Measurements from ENCODE around the gene KIF1B. TPM values are rescaled to one million over a fixed set of nuclear protein-coding genes. Genes with fewer than 3 reads are reported as not detected.

The KIF1B gene
- total and polyA plus RNA-seq, 9 of the 15 experiments (the other 6 are each of a cell fraction or from before 2014, with no cell fraction given), result 2.8 to 19.8 (median 11.9) TPM

DNA sequence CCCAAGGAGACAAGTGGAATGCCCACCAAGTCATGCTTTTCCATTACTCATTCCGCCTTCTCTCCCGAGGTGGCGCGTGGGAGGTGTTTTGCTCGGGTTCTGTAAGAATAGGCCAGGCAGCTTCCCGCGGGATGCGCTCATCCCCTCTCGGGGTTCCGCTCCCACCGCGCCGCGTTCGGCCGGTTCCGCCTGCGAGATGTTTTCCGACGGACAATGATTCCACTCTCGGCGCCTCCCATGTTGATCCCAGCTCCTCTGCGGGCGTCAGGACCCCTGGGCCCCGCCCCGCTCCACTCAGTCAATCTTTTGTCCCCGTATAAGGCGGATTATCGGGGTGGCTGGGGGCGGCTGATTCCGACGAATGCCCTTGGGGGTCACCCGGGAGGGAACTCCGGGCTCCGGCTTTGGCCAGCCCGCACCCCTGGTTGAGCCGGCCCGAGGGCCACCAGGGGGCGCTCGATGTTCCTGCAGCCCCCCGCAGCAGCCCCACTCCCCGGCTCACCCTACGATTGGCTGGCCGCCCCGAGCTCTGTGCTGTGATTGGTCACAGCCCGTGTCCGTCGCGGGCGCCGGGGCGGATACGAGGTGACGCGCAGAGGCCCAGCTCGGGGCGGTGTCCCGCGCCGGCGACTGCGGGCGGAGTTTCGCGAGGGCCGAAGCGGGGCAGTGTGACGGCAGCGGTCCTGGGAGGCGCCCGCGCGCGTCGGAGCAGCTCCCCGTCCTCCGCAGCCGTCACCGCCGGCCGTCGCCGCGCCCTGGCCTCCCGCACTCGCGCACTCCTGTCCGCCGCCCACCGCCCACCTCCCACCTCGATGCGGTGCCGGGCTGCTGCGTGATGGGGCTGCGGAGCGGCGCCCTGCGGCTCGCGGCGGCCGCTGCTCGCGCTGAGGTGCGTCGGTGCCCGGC is at the start of gene KIF1B (continued):
- TF ChIP-seq GTF3C2 (IDR thresholded peaks at IDR 0.05; ENCODE audit: borderline replicate concordance, extremely low read depth, insufficient read length) (no peak), TCF7L2 (IDR thresholded peaks at IDR 0.05; ENCODE audit: low read depth, low read length) (no peak), MBD2 (IDR thresholded peaks at IDR 0.05; ENCODE audit: borderline replicate concordance, low read depth) (peak; percentile 99), ZNF253 (CRISPR knock-in tag; conservative IDR thresholded peaks at IDR 0.05) (no peak), STAT5B (CRISPR knock-in tag; IDR thresholded peaks at IDR 0.05) (no peak), RBM39 (optimal IDR thresholded peaks at IDR 0.05; ENCODE audit: low read depth, low read length) (no peak), EZH2 (IDR thresholded peaks at IDR 0.05; ENCODE audit: borderline replicate concordance, low read depth, low read length) (no peak), MLX (CRISPR knock-in tag; conservative IDR thresholded peaks at IDR 0.05) (no peak), ZNF316 (IDR thresholded peaks at IDR 0.05) (no peak), NFE2L1 (tag; IDR thresholded peaks at IDR 0.05; ENCODE audit: borderline replicate concordance, low read depth) (no peak), RUNX1 (IDR thresholded peaks at IDR 0.05; ENCODE audit: low read depth) (no peak)
- TF ChIP-seq, protein P1, sequence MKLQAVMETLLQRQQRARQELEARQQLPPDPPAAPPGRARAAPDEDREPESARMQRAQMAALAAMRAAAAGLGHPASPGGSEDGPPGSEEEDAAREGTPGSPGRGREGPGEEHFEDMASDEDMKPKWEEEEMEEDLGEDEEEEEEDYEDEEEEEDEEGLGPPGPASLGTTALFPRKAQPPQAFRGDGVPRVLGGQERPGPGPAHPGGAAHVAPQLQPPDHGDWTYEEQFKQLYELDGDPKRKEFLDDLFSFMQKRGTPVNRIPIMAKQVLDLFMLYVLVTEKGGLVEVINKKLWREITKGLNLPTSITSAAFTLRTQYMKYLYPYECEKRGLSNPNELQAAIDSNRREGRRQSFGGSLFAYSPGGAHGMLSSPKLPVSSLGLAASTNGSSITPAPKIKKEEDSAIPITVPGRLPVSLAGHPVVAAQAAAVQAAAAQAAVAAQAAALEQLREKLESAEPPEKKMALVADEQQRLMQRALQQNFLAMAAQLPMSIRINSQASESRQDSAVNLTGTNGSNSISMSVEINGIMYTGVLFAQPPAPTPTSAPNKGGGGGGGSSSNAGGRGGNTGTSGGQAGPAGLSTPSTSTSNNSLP (IDR thresholded peaks at IDR 0.05; ENCODE audit: borderline replicate concordance, low read depth, low read length), result no peak
- TF ChIP-seq, protein P2, sequence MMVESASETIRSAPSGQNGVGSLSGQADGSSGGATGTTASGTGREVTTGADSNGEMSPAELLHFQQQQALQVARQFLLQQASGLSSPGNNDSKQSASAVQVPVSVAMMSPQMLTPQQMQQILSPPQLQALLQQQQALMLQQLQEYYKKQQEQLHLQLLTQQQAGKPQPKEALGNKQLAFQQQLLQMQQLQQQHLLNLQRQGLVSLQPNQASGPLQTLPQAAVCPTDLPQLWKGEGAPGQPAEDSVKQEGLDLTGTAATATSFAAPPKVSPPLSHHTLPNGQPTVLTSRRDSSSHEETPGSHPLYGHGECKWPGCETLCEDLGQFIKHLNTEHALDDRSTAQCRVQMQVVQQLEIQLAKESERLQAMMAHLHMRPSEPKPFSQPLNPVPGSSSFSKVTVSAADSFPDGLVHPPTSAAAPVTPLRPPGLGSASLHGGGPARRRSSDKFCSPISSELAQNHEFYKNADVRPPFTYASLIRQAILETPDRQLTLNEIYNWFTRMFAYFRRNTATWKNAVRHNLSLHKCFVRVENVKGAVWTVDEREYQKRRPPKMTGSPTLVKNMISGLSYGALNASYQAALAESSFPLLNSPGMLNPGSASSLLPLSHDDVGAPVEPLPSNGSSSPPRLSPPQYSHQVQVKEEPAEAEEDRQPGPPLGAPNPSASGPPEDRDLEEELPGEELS (CRISPR knock-in tag; IDR thresholded peaks at IDR 0.05; ENCODE audit: borderline replicate concordance), result no peak
- TF ChIP-seq, protein P3, sequence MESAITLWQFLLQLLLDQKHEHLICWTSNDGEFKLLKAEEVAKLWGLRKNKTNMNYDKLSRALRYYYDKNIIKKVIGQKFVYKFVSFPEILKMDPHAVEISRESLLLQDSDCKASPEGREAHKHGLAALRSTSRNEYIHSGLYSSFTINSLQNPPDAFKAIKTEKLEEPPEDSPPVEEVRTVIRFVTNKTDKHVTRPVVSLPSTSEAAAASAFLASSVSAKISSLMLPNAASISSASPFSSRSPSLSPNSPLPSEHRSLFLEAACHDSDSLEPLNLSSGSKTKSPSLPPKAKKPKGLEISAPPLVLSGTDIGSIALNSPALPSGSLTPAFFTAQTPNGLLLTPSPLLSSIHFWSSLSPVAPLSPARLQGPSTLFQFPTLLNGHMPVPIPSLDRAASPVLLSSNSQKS (CRISPR knock-in tag; IDR thresholded peaks at IDR 0.05), result no peak
- TF ChIP-seq, protein P4, sequence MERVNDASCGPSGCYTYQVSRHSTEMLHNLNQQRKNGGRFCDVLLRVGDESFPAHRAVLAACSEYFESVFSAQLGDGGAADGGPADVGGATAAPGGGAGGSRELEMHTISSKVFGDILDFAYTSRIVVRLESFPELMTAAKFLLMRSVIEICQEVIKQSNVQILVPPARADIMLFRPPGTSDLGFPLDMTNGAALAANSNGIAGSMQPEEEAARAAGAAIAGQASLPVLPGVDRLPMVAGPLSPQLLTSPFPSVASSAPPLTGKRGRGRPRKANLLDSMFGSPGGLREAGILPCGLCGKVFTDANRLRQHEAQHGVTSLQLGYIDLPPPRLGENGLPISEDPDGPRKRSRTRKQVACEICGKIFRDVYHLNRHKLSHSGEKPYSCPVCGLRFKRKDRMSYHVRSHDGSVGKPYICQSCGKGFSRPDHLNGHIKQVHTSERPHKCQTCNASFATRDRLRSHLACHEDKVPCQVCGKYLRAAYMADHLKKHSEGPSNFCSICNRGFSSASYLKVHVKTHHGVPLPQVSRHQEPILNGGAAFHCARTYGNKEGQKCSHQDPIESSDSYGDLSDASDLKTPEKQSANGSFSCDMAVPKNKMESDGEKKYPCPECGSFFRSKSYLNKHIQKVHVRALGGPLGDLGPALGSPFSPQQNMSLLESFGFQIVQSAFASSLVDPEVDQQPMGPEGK (CRISPR knock-in tag; IDR thresholded peaks at IDR 0.05; ENCODE audit: borderline replicate concordance), result no peak
